ENCODE data around the gene PTGR3. TPM values are rescaled to one million over a fixed set of nuclear protein-coding genes. Genes with fewer than 3 reads are reported as not detected.

PTGR3 gene
- total and polyA plus RNA-seq, 2 experiments from 2014 or later, result 24.4 to 25.7 TPM

DNA sequence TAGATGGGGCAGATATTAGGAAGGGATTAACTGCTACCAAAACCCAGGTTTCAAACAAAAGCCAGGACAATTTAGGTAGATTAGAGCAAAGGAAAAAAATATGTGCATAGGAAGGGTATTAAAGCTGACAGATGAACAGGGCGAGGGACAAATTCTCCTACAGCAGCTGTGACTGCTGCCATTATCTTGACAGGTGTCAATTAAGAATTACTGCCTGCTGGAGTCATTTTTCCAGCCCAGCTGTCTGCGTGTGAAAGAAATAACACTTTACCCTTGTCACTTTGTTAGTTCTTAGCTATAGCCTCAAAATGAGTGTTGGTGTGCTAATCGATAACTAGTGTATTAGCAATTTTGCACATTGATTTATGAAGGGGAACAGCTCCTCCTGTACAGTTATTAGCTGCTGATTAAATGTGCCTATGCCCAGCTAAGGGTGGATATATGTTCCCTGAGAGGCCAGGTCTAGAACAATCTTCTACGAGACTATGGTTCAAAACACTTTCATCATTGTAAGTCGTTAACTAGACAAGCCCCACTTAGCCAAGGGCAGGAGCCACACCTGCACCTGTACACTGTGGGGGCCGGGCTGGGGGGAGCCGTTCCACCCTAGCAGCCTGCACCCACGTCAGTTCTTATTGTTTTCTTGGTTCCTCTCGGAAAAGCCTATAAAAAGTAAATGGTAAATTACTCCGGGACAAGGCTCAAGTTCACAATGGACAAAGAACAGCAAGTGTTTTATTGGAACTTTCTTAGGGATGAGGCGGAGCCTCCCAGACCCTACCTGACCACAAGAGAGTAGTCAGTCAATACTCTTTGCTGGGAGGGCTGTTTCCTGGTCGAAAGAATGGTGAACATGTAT lies 9.4 kb upstream of the PTGR3 start:
- 64% methylated on average over 12 of the region's 12 CpGs for WGBS (ENCODE audit: low lambda C conversion rate, missing lambda C conversion rate)
- Histone ChIP-seq H3K27me3 (no peaks in the 10 kb centered on the region), H3K9me2 (replicated peaks; ENCODE audit: insufficient read depth) (no peaks in the 10 kb centered on the region), H2AFZ (no peak overlapping the region), H3K27ac (peak overlapping the region; percentile 49), H3K79me2 (peaks cover 100% of the 10 kb centered on the region), H3K36me3 (replicated peaks; ENCODE audit: insufficient read depth, low read depth) (no peaks in the 10 kb centered on the region), H4K20me1 (ENCODE audit: insufficient read depth, poor library complexity, severe bottlenecking) (no peaks in the 10 kb centered on the region), H3K9me3 (ENCODE audit: low read depth) (no peaks in the 10 kb centered on the region), H3K4me2 (peak overlapping the region; percentile 44), H3K4me1 (ENCODE audit: insufficient read depth) (peaks cover 71% of the 10 kb centered on the region), H3K4me3 (no peak overlapping the region)
- DNase-seq (ENCODE audit: low spot score), result no peak
- TF ChIP-seq, protein P1, sequence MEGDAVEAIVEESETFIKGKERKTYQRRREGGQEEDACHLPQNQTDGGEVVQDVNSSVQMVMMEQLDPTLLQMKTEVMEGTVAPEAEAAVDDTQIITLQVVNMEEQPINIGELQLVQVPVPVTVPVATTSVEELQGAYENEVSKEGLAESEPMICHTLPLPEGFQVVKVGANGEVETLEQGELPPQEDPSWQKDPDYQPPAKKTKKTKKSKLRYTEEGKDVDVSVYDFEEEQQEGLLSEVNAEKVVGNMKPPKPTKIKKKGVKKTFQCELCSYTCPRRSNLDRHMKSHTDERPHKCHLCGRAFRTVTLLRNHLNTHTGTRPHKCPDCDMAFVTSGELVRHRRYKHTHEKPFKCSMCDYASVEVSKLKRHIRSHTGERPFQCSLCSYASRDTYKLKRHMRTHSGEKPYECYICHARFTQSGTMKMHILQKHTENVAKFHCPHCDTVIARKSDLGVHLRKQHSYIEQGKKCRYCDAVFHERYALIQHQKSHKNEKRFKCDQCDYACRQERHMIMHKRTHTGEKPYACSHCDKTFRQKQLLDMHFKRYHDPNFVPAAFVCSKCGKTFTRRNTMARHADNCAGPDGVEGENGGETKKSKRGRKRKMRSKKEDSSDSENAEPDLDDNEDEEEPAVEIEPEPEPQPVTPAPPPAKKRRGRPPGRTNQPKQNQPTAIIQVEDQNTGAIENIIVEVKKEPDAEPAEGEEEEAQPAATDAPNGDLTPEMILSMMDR (IDR thresholded peaks at IDR 0.05; ENCODE audit: poor library complexity), result no peak
- no peak for TF ChIP-seq EZH2 (IDR thresholded peaks at IDR 0.05; ENCODE audit: borderline replicate concordance)
- TF ChIP-seq EZH2phosphoT487 (IDR thresholded peaks at IDR 0.05; ENCODE audit: low read depth, severe bottlenecking, unreplicated experiment), result no peak

- Histone ChIP-seq H3K9me2 (replicated peaks; ENCODE audit: insufficient read depth) (no peaks in the 10 kb centered on the region), H3K4me3 (no peak overlapping the region), H3K27ac (peak overlapping the region; percentile 86), H3K27me3 (no peaks in the 10 kb centered on the region), H2AFZ (no peak overlapping the region), H3K79me2 (peaks cover 100% of the 10 kb centered on the region), H3K4me1 (ENCODE audit: insufficient read depth) (peaks cover 70% of the 10 kb centered on the region), H3K9me3 (ENCODE audit: low read depth) (no peaks in the 10 kb centered on the region), H3K36me3 (replicated peaks; ENCODE audit: insufficient read depth, low read depth) (no peaks in the 10 kb centered on the region), H3K4me2 (peak overlapping the region; percentile 84), H4K20me1 (ENCODE audit: insufficient read depth, poor library complexity, severe bottlenecking) (no peaks in the 10 kb centered on the region)
- WGBS (ENCODE audit: low lambda C conversion rate, missing lambda C conversion rate), result 89% methylated on average over 10 of the region's 10 CpGs
- TF ChIP-seq EZH2phosphoT487 (IDR thresholded peaks at IDR 0.05; ENCODE audit: low read depth, severe bottlenecking, unreplicated experiment) (no peak), EZH2 (IDR thresholded peaks at IDR 0.05; ENCODE audit: borderline replicate concordance) (no peak)
- TF ChIP-seq, protein P1 (IDR thresholded peaks at IDR 0.05; ENCODE audit: poor library complexity), result no peak
- no peak for DNase-seq (ENCODE audit: low spot score)
These were observed 8.2 kb upstream of the PTGR3 start for GRCh38 chr18:75216911-75217689.

GRCh38 chr18:75216212-75216910 lies 7.4 kb upstream of the PTGR3 start:
- no peaks in the 10 kb centered on the region for H3K9me3 ChIP-seq (ENCODE audit: low read depth)
- no peak overlapping the region for H3K4me3 ChIP-seq
- no peak overlapping the region for H2AFZ ChIP-seq
- peak overlapping the region; percentile 84 for H3K4me2 ChIP-seq
- no peaks in the 10 kb centered on the region for H3K27me3 ChIP-seq
- peaks cover 96% of the 10 kb centered on the region for H3K79me2 ChIP-seq
- no peaks in the 10 kb centered on the region for H3K36me3 ChIP-seq (replicated peaks; ENCODE audit: insufficient read depth, low read depth)
- DNase-seq (ENCODE audit: low spot score), result no peak
- WGBS (ENCODE audit: low lambda C conversion rate, missing lambda C conversion rate), result 73% methylated on average over 7 of the region's 7 CpGs
- no peaks in the 10 kb centered on the region for H4K20me1 ChIP-seq (ENCODE audit: insufficient read depth, poor library complexity, severe bottlenecking)
- H3K4me1 ChIP-seq (ENCODE audit: insufficient read depth), result peaks cover 70% of the 10 kb centered on the region
- no peak for TF ChIP-seq EZH2phosphoT487 (IDR thresholded peaks at IDR 0.05; ENCODE audit: low read depth, severe bottlenecking, unreplicated experiment)
- peak overlapping the region; percentile 86 for H3K27ac ChIP-seq
- H3K9me2 ChIP-seq (replicated peaks; ENCODE audit: insufficient read depth), result no peaks in the 10 kb centered on the region

Data from hepatocyte (in vitro differentiated cells).